GM12873 (cell line): ENCODE data around the gene ATAT1.

Source experiments
- TF ChIP-seq, protein P1 (sequence below): IDR thresholded peaks from 2 replicates; pipeline ENCODE4 v1.5.1; 2012; ENCODE audit warnings: low read depth, mild to moderate bottlenecking, moderate library complexity, low read length, control low read depth; ENCODE audit not compliant: insufficient read depth; ENCODE audit errors: missing control alignments

The ATAT1 gene

DNA sequence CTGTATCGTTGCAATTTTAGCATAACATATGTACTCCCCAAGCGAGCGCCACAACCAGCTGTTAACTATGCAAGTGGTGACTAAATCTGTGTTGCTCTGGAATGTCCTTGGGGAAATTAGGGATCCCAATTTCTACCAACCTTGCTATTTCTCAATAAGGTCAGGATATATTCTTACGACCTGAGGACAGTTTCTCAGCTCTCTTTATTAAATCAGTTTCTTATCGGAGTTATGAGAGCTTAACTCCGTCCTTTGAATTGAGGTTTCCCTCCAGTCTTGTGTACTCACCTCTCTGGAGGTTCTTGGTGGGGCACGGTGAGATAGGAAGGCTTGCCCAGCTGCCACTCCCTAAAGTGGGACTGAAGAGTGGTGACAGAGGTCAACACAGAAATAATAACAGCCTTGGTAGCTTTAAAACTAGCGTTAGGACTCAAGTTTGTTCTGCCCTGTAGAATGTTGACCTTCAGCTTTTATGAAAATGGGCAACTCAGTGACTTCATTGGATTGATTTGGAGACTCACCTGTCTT lies 8.3 kb upstream of the ATAT1 start:
- TF ChIP-seq, protein P1, sequence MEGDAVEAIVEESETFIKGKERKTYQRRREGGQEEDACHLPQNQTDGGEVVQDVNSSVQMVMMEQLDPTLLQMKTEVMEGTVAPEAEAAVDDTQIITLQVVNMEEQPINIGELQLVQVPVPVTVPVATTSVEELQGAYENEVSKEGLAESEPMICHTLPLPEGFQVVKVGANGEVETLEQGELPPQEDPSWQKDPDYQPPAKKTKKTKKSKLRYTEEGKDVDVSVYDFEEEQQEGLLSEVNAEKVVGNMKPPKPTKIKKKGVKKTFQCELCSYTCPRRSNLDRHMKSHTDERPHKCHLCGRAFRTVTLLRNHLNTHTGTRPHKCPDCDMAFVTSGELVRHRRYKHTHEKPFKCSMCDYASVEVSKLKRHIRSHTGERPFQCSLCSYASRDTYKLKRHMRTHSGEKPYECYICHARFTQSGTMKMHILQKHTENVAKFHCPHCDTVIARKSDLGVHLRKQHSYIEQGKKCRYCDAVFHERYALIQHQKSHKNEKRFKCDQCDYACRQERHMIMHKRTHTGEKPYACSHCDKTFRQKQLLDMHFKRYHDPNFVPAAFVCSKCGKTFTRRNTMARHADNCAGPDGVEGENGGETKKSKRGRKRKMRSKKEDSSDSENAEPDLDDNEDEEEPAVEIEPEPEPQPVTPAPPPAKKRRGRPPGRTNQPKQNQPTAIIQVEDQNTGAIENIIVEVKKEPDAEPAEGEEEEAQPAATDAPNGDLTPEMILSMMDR = no peak

DNA sequence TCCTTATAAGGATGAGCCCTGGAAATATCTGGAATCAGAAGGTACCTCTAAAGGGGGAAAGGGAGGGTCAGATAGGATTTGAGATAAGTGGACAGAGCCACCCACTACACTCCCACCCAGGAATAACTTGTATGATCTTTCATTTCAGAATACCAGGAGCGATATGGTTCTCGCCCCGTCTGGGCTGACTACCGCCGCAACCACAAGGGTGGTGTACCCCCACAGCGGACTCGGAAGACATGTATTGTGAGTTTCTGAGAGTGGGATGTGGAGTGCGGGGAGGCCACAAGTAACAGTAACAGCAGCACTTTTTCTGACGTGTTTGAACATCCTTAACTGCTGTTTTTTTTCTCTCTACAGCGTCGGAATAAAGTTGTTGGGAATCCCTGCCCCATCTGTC lies 7.1 kb upstream of the ATAT1 start:
- TF ChIP-seq, protein P1 = no peak

DNA sequence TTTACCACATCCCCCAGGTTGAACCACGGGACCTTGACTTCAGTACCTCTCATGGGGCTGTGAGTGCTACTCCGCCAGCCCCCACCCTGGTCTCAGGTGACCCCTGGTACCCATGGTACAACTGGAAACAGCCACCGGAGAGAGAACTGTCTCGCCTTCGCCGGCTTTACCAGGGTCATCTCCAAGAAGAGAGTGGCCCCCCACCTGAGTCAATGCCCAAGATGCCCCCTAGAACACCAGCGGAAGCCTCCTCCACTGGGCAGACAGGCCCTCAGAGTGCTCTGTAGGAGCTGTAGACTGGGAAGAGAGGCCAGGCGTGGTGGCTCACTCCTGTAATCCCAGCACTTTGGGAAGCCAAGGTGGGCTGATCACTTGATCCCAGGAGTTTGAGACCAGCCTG lies 1.2 kb upstream of the ATAT1 start:
- TF ChIP-seq, protein P1 = no peak

DNA sequence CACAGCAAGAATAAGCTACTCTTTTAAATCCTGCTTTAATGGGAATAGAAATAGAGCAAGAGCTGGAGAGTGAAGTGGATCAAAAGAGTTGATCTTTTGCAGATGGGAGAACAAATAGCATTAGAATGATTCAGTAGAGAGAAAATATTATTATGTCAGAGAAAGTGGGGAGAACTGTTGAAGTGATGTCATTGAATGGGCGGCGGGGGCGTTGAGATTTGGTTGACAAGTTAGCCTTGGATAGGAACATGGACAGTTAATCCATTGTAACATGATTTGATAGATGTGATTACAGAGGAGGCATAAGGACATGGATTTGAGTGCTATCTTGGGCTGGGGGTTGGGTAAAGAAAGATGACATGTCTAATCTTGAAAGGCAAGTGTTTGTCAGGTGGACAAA lies 9.2 kb downstream of the ATAT1 start:
- TF ChIP-seq, protein P1 = no peak

DNA sequence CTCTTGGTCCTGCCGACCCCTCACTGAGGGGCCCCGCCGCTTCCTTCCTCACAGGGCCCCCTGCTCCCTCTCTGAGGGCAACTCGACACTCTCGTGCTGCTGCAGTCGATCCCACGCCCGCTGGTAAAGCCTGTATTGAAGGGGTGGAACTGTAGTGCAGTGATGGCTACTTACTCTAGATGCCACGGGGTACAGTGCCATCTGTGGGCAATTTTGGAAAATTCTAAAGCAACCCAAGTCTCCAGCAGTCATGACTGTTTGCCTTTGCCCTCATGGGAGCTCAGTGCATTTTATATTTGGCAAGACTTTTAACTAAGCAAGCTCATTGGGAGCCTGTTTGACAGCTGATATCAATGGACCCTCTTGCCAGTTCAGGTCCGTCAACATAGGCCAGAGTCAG lies 13.8 kb downstream of the ATAT1 start:
- TF ChIP-seq, protein P1 = no peak

DNA sequence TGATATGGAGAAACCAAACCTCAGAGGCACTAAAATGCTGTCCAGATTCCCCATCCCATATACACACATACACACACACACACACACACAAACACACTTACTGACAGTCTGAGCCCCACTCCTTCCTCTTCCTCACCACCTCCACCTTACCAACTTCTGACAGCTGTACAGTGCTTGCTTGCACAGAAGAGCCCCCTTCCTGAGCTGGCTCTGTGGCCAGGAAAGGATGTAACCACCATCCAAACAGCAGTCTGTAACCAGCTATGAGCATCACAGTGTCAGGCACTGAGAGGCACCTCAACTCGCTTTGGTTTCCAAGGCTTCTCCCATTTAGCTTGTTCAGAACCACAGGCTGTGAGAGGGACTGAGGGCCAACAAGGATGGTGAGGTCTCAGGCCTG lies 14.4 kb downstream of the ATAT1 start:
- TF ChIP-seq, protein P1 = no peak

DNA sequence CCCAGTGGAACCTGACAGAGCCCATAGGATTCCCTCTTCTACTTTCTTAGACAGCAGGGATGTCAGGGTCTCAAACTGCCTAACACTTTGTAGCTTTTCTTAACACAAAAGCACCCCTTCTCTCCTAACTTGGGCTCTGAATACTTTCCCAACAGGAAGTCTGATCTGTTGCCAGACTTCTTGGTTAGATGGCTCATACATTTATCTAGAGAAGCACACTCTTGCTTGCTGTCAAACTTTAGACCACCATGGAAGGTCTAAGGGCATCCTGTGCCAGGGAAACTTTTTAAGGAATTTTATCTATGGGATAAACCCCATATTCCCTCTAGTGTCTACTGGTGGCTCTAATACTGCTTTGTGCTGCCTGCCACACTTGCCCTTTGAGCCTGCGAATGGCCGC lies 17.0 kb downstream of the ATAT1 start:
- TF ChIP-seq, protein P1 = no peak
